Heart right ventricle (tissue), 16 donors: ENCODE measurements around the gene PLXNA2. TPM values are rescaled to one million over a fixed set of nuclear protein-coding genes. Genes with fewer than 3 reads are reported as not detected.

Source experiments
- ATAC-seq, 8 donors: fragments of 200-7000 bp; cut with Tn5 transposase; one replicate each; pipeline ENCODE4 v1.9.1; 2020; ENCODE audit warnings: mild to moderate bottlenecking in 8 of 8, moderate library complexity in 8 of 8, moderate number of reproducible peaks in 1 of 8
- DNase-seq, 2 donors: peaks; one replicate each; pipeline ENCODE4 v3.0.0-alpha.2; 2020
- H3K27ac ChIP-seq, 10 donors: fragments of 200-600 bp; sonication (generic) in 2 of 10; one replicate each; pipeline versions ENCODE4 v1.5.0 to v1.8.0; 2020 to 2022; ENCODE audit warnings: mild to moderate bottlenecking in 3 of 10
- H3K27me3 ChIP-seq, 7 donors: fragments of 200-600 bp; one replicate each; pipeline ENCODE4 v1.8.0; 2021 to 2022; ENCODE audit warnings: mild to moderate bottlenecking in 2 of 7
- H3K36me3 ChIP-seq, 9 donors: fragments of 200-600 bp; sonication (generic) in 1 of 9; one replicate each; pipeline versions ENCODE4 v1.5.0 to v1.8.0; 2020 to 2022; ENCODE audit warnings: mild to moderate bottlenecking in 2 of 9
- H3K4me1 ChIP-seq, 9 donors: fragments of 200-600 bp; sonication (generic) in 1 of 9; one replicate each; pipeline versions ENCODE4 v1.5.0 to v1.8.0; 2020 to 2022; ENCODE audit warnings: mild to moderate bottlenecking in 4 of 9
- H3K4me3 ChIP-seq, 10 donors: fragments of 200-600 bp; sonication (generic) in 2 of 10; one replicate each; pipeline versions ENCODE4 v1.5.0 to v1.8.0; 2020 to 2022; ENCODE audit warnings: mild to moderate bottlenecking in 7 of 10, moderate library complexity in 2 of 10
- H3K9me3 ChIP-seq, 11 donors: fragments of 200-600 bp in 10 of 11; sonication (generic) in 2 of 11; one replicate each; pipeline versions ENCODE4 v1.5.0 to v1.8.0; 2013 to 2022; ENCODE audit warnings: mild to moderate bottlenecking in 2 of 11, control low read depth in 1 of 11, moderate library complexity in 1 of 11
- CTCF ChIP-seq, 9 donors: fragments of 200-600 bp; sonication (generic) in 2 of 9; IDR thresholded peaks; one replicate each; pipeline versions ENCODE4 v1.5.0 to v1.8.0; 2021 to 2022; ENCODE audit warnings: antibody characterized with exemption in 9 of 9, mild to moderate bottlenecking in 5 of 9, moderate library complexity in 1 of 9
- WGBS, 2 donors: extraction: QIAGEN DNeasy Blood & Tissue Kit; methylation state at CpG; one replicate each; pipeline ENCODE4 v1.1.7; 2013; ENCODE audit warnings: inconsistent platforms in 1 of 2; 5-methylcytosine and 5-hydroxymethylcytosine counted together
- intact Hi-C, 10 donors: fragments of 100-400 bp; cut with DNase I; formaldehyde crosslinking; loops; one replicate each; pipeline versions ENCODE4 v1.11.1 to v1.14.2; 2022
- polyA plus RNA-seq, 2 donors: library from polyadenylated mRNA; stranded (reverse); fragments of 200-250 nt; gene quantifications; one replicate each; pipeline ENCODE4 v1.2.3, GENCODE V29; 2013
- total RNA-seq, 10 donors: library from RNA; stranded (reverse); fragmentation: NEBNext Ultra II Directional in 3 of 10; extraction: Animal tissue kit (Norgen Biotek cat#: 25700) in 3 of 10; gene quantifications; one replicate each; pipeline versions ENCODE4 v1.2.1 to v1.2.4, GENCODE V29; 2021 to 2023
- donor health status: Arrhythmogenic right ventricular cardiomyopathy.
- donor health status: ischemic (EF 13 %, LVEDD 7.1; RV severe dilation, severe dysfunction).
- donor health status: healthy with polysubstance abuse.
- donor health status: DM: no; HTN: yes; CAD: no.
- donor health status: DM: no; HTN: no; CAD: no.
- donor health status: ischemic (EF 25% LVEDD 6.9; RV normal size, moderate dysfunction).
- donor health status: ischemic (EF 25% LVEDD 5.7; RV mildly dilated, moderate dysfunction).
- donor health status: healthy.
- donor health status: DM: yes; HTN: yes; CAD: no.
- donor health status: Ischemic cardiomyopathy.
- donor health status: ischemic (EF 35%, LVEDD 5.7; RV mildly dilated, moderate dysfunction).
- donor health status: nonischemic (EF 11% LVEDD 7.7; RV severe dilation, severe dysfunction).
- donor health status: DM: yes; HTN: yes; CAD: no.
- donor health status: PGD.
- donor health status: ischemic (EF 29% LVEDD 5.4; RV normal size, mild dysfunction).
- donor health status: nonischemic (EF 23%, LVEDD 6.1; RV moderate dilation, normal function).

The PLXNA2 gene
- total and polyA plus RNA-seq, 12 donors = 6.1 to 31.6 (median 17.9) TPM

DNA sequence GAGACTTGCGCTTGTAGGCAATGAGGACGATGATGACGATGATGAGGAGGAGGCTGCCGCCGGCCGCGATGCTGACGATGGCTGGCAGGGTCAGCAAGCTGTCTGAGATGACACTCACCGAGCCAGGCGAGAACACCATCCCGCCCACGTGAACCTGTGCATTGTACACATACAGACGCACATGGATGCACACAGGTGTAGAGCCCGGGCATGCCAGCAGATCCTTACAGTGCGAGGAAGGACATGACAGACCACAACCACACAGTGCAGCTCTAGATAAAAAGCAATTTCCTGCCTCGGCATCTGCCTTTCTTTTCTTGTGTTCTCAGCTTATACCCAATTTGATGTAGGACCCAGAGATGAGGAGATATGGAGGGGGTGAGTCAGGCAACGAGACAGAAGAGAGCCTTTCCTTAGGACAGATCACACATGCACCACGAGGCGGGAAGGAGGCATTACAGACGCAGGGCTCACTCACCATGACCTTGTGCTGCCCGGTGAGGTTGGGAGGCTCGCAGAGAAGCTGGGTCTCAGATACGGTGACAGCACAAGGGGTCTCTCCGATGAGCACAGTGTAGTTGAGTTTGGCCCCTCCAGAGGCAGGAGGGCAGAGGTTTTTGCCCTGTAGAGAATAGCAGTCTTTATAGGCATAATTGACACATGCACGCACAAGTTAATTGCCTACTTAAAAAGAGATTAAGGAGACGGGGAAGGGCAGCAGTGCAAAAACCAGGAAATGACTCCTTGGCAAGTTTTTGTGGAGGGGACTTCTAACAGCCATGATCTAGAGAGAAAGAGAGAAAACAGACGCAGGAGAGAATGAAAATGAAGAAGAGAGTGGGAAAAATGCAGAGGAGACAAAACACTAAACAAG, 199.4 kb downstream of the PLXNA2 start:
- peaks cover 0 to 30% (median 24%) of the 10 kb centered on the region in 9 donors for H3K4me1 ChIP-seq
- H3K4me3 ChIP-seq = no peak overlapping the region
- no peak overlapping the region for H3K27ac ChIP-seq
- ATAC-seq (no peak), DNase-seq (no peak)
- H3K27me3 ChIP-seq = no peaks in the 10 kb centered on the region
- no peaks in the 10 kb centered on the region for H3K9me3 ChIP-seq
- intact Hi-C loops = loop anchor here in 1 of 10 donors (5.0 kb wide), 1 partner anchor 47 kb away; no protein-coding TSS in a partner anchor
- H3K36me3 ChIP-seq = peaks cover 0 to 97% (median 38%) of the 10 kb centered on the region in 9 donors
- WGBS, 2 donors = 92 to 93% methylated on average over 27 of the region's 27 CpGs
- no peak for TF ChIP-seq CTCF (IDR thresholded peaks at IDR 0.05)

- H3K27ac ChIP-seq = no peak overlapping the region
- peaks cover 0 to 97% (median 43%) of the 10 kb centered on the region in 9 donors for H3K36me3 ChIP-seq
- 56 to 67% methylated on average over 10 of the region's 10 CpGs for WGBS, 2 donors
- peaks cover 0 to 30% (median 18%) of the 10 kb centered on the region in 9 donors for H3K4me1 ChIP-seq
- TF ChIP-seq CTCF (IDR thresholded peaks at IDR 0.05) = no peak
- H3K27me3 ChIP-seq = no peaks in the 10 kb centered on the region
- intact Hi-C loops = loop anchor here in 1 of 10 donors (5.0 kb wide), 1 partner anchor 49 kb away; no protein-coding TSS in a partner anchor
- ATAC-seq (peak in 4 of 8 donors; percentile 16 to 72 (median 42)), DNase-seq (peak in 1 of 2 donors; percentile 33)
- H3K9me3 ChIP-seq = no peaks in the 10 kb centered on the region
- H3K4me3 ChIP-seq = no peak overlapping the region
These were observed 200.4 kb downstream of the PLXNA2 start for GRCh38 chr1:208043691-208044181.

GRCh38 chr1:208042868-208043267, 201.3 kb downstream of the PLXNA2 start:
- intact Hi-C loops = loop anchor here in 1 of 10 donors (5.0 kb wide), 1 partner anchor 49 kb away; no protein-coding TSS in a partner anchor
- H3K4me1 ChIP-seq = peaks cover 0 to 24% (median 9%) of the 10 kb centered on the region in 9 donors
- no peak for TF ChIP-seq CTCF (IDR thresholded peaks at IDR 0.05)
- H3K36me3 ChIP-seq = peaks cover 0 to 97% (median 52%) of the 10 kb centered on the region in 9 donors
- 95% methylated on average over 13 of the region's 13 CpGs for WGBS, 2 donors
- no peak overlapping the region for H3K4me3 ChIP-seq
- no peak for ATAC-seq
- DNase-seq = no peak
- no peaks in the 10 kb centered on the region for H3K27me3 ChIP-seq
- H3K27ac ChIP-seq = no peak overlapping the region
- H3K9me3 ChIP-seq = no peaks in the 10 kb centered on the region

DNA sequence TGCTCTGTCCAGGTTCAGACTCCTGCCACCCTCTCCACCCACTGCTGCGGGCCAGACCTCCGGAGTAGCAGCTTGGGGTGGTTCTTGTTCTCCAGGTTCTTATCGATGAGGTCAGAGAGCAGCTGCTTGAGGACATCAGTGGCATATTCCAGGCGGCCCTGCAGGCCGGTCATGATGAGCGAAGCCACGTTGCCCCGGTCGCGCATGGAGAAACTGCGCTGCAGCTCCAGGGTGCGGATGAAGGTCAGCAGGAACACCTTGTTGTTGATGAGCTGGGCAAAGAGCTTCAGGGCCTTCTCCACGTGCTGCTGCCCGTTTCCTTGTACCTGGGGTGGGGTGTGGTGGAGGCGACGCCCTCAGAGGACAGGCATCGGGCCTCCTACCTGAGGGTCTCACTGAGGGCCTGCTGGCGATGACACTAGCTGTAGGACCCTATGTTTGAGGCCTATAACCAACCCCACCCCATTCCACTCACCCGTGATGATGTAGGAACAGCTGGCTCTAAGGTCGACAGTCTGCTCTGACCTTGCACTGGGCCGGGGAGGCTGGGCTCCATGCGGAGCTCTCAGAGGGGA, 202.1 kb downstream of the PLXNA2 start:
- Histone ChIP-seq H3K27me3 (no peaks in the 10 kb centered on the region), H3K27ac (no peak overlapping the region), H3K36me3 (peaks cover 0 to 97% (median 53%) of the 10 kb centered on the region in 9 donors), H3K4me1 (peaks cover 0 to 16% (median 3%) of the 10 kb centered on the region in 9 donors), H3K9me3 (no peaks in the 10 kb centered on the region), H3K4me3 (no peak overlapping the region)
- ATAC-seq (no peak), DNase-seq (no peak)
- TF ChIP-seq CTCF (IDR thresholded peaks at IDR 0.05) = no peak
- 95 to 96% methylated on average over 22 of the region's 22 CpGs for WGBS, 2 donors
- intact Hi-C loops = loop anchor here in 1 of 10 donors (5.0 kb wide), 1 partner anchor 50 kb away; no protein-coding TSS in a partner anchor
